Right atrium auricular region (tissue), 2 donors: Measurements from ENCODE around the gene ZBTB18. TPM values are rescaled to one million over a fixed set of nuclear protein-coding genes. Genes with fewer than 3 reads are reported as not detected.
A peak's percentile ranks its signal among the peaks of the same experiment; 100 is the strongest.

ENCODE experiments used
- DNase-seq: peaks from one replicate; pipeline ENCODE4 v3.0.0-alpha.2; 2019; ENCODE audit warnings: low spot score
- H3K27ac ChIP-seq, 2 donors: fragments of 200-600 bp; sonication (generic); 1 replicate in 1 of 2; 2 replicates in 1 of 2; pipeline ENCODE4 v1.5.1; 2016 to 2019
- H3K27me3 ChIP-seq, 2 donors: fragments of 200-600 bp; sonication (generic); one replicate each; pipeline versions ENCODE4 v1.5.1 to v1.6.0; 2017 to 2019
- H3K36me3 ChIP-seq: fragments of 200-600 bp; sonication (generic); one replicate; pipeline ENCODE4 v1.5.1; 2016
- H3K4me1 ChIP-seq, 2 donors: fragments of 200-600 bp; sonication (generic); one replicate each; pipeline versions ENCODE4 v1.5.1 to v1.6.0; 2017 to 2019
- H3K4me3 ChIP-seq, 2 donors: fragments of 200-600 bp; sonication (generic); 1 replicate in 1 of 2; 2 replicates in 1 of 2; pipeline ENCODE4 v1.5.1; 2017 to 2019; ENCODE audit warnings: mild to moderate bottlenecking in 1 of 2, moderate library complexity in 1 of 2
- H3K9me3 ChIP-seq, 2 donors: fragments of 200-600 bp; sonication (generic); one replicate each; pipeline ENCODE4 v1.5.1; 2019
- CTCF ChIP-seq, 2 donors: fragments of 200-600 bp; sonication (generic); IDR thresholded peaks; one replicate each; pipeline ENCODE4 v1.5.1; 2019; ENCODE audit warnings: antibody characterized with exemption in 2 of 2
- total RNA-seq, 2 donors: library from RNA; depleted of rRNA; stranded (reverse); fragments of >200 nt; gene quantifications; one replicate each; pipeline ENCODE4 v1.1.0, GENCODE V29; 2016

ZBTB18 gene
- total RNA-seq, 2 donors from 2014 or later = 14.9 to 19.7 TPM

- no peaks in the 10 kb centered on the region for H3K4me1 ChIP-seq
- no peaks in the 10 kb centered on the region for H3K36me3 ChIP-seq
- no peak overlapping the region for H3K4me3 ChIP-seq
- no peak overlapping the region for H3K27ac ChIP-seq
- no peaks in the 10 kb centered on the region for H3K27me3 ChIP-seq
- H3K9me3 ChIP-seq = no peaks in the 10 kb centered on the region
- DNase-seq = no peak
- TF ChIP-seq CTCF (IDR thresholded peaks at IDR 0.05) = no peak
Observed at GRCh38 chr1:244064621-244065020, 13.5 kb downstream of the ZBTB18 start.

GRCh38 chr1:244065063-244065793 lies 14.1 kb downstream of the ZBTB18 start:
- Histone ChIP-seq H3K9me3 (no peaks in the 10 kb centered on the region), H3K27ac (no peak overlapping the region), H3K4me1 (no peaks in the 10 kb centered on the region), H3K36me3 (no peaks in the 10 kb centered on the region), H3K27me3 (no peaks in the 10 kb centered on the region), H3K4me3 (no peak overlapping the region)
- DNase-seq = peak; percentile 50
- TF ChIP-seq CTCF (IDR thresholded peaks at IDR 0.05) = no peak

- Histone ChIP-seq H3K4me3 (no peak overlapping the region), H3K36me3 (no peaks in the 10 kb centered on the region), H3K4me1 (no peaks in the 10 kb centered on the region), H3K27me3 (no peaks in the 10 kb centered on the region), H3K9me3 (no peaks in the 10 kb centered on the region), H3K27ac (no peak overlapping the region)
- DNase-seq = no peak
- TF ChIP-seq CTCF (IDR thresholded peaks at IDR 0.05) = no peak
Observed at GRCh38 chr1:244065960-244066388, 14.9 kb downstream of the ZBTB18 start.

GRCh38 chr1:244066954-244067716 lies 16.1 kb downstream of the ZBTB18 start:
- no peak for TF ChIP-seq CTCF (IDR thresholded peaks at IDR 0.05)
- H3K4me1 ChIP-seq = no peaks in the 10 kb centered on the region
- no peak overlapping the region for H3K27ac ChIP-seq
- DNase-seq = peak; percentile 56
- no peaks in the 10 kb centered on the region for H3K9me3 ChIP-seq
- no peak overlapping the region for H3K4me3 ChIP-seq
- H3K27me3 ChIP-seq = no peaks in the 10 kb centered on the region
- no peaks in the 10 kb centered on the region for H3K36me3 ChIP-seq

GRCh38 chr1:244067893-244068292 lies 16.8 kb downstream of the ZBTB18 start:
- DNase-seq = no peak
- Histone ChIP-seq H3K27ac (no peak overlapping the region), H3K4me1 (no peaks in the 10 kb centered on the region), H3K27me3 (no peaks in the 10 kb centered on the region), H3K36me3 (no peaks in the 10 kb centered on the region), H3K4me3 (no peak overlapping the region), H3K9me3 (no peaks in the 10 kb centered on the region)
- TF ChIP-seq CTCF (IDR thresholded peaks at IDR 0.05) = no peak
